Measurements from ENCODE around the gene PRMT5.

DNA sequence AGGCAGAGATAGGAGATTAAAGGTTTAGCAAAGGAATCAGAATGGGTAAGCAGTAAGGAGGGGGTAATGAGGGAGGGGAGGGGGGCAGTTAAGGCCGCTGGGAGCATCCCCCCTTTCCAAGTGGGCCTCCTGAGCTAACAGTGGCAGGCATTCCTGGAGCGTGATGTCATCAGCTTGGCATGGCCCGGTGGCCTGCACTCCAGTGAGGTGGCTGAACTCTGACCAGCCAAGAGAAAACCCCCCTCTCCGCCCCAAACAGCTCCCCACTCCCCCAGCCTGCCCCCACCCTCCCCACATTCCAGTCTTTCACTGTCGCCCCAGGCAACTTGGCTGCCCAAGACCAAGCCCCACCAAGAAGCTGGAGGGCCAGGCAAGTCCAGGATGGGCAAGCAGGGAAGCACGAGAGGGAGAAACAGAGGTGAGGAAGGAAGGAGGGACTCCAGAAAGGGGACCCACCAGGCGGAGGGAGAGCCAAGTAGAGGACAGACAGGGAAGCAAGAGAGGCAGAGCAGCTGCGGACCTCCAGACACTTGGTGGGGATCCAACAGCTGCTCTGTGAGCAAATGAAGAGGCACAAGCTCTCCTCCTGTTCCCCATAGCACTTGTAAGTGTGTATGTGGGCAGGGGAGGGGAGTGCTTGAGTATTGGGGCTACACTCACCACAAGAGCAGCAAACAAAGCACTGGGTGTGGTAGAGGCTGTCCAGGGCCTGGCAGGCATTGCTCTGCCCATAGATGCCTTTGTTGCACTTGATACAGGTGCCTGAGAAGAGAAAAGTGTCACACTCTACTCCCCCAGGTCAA, 48.7 kb upstream of the PRMT5 start:
- TF ChIP-seq, protein P1, sequence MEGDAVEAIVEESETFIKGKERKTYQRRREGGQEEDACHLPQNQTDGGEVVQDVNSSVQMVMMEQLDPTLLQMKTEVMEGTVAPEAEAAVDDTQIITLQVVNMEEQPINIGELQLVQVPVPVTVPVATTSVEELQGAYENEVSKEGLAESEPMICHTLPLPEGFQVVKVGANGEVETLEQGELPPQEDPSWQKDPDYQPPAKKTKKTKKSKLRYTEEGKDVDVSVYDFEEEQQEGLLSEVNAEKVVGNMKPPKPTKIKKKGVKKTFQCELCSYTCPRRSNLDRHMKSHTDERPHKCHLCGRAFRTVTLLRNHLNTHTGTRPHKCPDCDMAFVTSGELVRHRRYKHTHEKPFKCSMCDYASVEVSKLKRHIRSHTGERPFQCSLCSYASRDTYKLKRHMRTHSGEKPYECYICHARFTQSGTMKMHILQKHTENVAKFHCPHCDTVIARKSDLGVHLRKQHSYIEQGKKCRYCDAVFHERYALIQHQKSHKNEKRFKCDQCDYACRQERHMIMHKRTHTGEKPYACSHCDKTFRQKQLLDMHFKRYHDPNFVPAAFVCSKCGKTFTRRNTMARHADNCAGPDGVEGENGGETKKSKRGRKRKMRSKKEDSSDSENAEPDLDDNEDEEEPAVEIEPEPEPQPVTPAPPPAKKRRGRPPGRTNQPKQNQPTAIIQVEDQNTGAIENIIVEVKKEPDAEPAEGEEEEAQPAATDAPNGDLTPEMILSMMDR (optimal IDR thresholded peaks at IDR 0.05 in 1 of 3, IDR thresholded peaks at IDR 0.05 in 1 of 3, conservative IDR thresholded peaks at IDR 0.05 in 1 of 3; ENCODE audit: extremely low read depth in 1 of 3, insufficient read depth in 2 of 3, low read length in 3 of 3) = no peak
- no peak for TF ChIP-seq EZH2 (IDR thresholded peaks at IDR 0.05; ENCODE audit: low read length)
